NCI-H2081 (cell line): Measurements from ENCODE around the gene HOXB6.

Experiments
- DNase-seq, 2 experiments: peaks; one replicate each; lab custom pipeline; 2025; lab: John Stamatoyannopoulos, UW

HOXB6 gene

DNA sequence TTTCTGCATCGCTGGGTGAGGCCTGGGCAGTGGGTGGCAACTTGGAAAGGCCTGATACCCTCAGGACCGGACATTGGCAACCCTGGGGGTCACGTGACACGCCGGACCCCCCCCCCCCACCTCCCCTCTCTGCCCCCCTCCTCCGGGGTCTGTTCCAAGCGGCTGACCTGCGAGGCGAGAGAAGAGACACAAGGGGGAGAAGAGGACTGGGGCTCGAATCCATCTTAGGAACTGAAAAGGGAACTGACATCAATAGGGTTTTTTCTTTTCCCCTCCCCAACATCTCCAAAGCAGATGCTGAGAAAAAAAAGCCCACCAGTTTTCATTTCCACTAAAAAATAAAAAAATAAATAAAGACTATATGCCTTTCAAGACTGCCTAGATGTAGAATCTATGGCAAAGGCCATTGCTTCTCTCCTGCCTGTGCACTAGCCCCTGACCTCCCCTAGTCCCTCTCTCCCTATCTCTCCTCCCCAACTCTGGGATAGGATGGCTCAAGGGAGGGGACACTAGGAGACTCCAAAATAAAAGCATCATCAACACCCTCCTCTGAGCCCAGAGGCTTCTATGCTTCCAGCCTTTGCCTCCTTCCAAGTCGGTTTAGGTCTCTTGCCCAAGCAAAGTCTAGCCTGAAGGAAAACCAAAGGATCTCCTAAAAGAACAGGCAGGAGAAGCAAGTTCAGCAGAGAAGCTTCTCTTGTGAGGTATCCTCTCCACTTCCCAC lies 52.2 kb downstream of the HOXB6 start:
- DNase-seq: peak in 1 of 2 experiments; percentile 80

DNA sequence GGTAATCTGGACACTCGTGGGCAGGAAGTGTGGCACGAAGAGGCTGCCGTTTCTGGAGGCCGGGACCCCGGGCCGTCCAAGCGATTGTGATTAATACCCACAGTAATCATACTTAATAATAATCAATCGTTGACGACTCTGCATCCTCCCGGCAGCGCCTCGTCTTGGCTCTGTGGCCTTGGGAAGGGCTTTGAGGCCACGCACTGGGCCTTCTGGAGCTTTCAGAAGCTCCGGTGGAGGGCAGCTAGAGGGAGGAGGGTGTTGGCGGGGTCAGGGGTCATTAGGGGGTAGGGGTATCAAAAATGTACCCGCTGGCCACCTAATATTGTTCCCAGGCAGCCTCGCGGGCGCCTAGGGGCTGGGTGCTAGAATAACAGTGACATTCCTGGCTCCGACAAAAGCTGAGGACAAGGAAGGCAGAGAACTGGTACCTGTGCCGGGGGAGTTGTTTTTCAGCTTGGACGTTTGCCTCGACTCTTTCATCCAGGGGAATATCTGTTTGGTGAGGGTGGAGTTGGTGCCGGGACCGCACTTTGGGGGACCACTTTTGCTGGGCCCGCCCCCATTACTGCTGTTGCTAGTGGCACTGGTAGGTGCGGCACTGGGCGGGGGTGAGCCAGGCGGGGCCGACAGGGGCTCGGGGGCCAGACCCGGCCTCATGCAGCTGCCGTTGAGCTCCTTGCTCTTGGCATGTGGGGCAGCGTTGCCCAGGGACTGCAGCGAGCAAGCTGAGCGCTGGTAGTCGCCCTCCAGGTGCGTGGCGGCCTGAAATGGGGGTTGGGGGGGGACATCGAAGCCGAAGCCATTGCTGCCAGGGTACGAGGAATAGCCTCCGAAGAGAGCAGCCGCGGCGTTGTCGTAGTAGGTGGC lies 53.0 kb downstream of the HOXB6 start:
- peak; percentile 80 to 91 for DNase-seq

DNA sequence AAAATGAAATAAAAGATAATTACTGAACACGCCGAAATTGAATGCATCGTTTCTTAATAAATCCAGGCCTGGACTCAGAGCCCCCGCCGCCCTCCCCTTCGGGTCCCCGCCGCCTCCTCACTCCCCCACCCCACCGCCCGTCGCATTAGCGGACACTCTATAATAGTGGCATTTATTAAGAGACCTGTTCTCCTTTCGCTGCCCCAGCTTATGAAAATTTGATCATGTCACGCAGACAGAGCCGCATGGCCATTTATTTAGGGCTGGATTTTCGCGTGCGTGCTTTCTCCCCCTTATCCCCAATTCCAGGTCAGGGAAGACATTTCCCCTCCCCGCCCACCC lies 53.6 kb downstream of the HOXB6 start:
- DNase-seq: no peak

DNA sequence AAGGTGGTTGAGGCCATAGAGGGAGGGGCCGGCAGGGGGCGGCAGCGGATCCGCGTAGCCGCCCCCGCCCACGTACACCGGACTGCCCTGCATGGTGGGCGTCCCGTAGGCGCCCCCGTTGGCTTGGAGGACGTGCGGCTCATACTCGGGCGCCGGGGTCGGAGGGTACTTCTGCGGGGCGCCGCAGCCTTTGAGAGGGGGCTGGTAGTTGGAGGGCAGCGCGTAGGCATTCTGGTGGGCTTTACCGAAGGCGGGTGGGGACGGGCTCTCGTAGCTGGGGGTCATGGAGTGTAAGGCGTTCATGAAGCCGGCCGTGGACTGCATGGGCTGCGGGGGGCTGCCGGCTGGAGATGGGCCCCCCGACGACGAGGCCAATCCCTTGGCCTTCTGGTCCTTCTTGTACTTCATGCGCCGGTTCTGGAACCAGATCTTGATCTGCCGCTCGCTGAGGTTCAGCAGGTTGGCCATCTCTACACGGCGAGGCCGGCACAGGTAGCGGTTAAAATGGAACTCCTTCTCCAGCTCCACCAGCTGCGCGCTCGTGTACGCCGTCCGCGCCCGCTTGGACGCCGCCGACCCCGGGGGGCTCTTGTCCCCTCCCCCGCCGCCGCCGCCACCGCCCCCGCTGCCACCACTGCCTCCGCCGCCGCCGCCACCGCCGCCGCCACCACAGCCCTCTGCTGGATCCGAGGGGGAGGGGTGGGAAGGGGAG lies 54.1 kb downstream of the HOXB6 start:
- DNase-seq: peak in 1 of 2 experiments; percentile 70

DNA sequence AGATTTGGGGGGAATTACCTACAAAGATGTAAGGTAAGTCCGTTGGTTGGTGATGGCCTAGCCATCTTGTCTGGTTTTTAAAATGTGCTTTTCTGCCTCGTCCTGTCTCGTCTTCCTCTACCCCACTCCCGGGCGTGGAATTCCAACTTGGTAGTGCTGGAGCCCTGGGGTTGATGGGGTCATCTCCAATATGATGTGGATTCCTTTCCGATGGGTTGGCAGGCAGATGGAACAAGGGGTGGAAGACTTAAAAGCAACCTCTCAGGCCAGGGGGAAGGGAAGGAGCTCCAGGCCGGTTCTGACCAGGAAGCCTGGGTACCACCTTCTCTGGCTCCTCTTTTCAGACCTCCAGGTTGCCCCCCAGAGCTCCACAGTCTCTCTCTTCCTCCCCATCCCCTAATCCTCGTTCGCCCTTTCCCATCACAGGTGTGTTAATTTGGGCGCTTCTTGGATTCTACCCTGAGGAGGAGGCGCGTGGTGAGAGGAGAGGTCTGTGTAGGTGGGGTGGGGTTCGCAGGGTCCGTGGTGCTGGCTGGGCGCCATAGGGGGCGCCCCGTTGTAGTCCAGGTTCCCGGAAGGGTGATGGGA lies 54.8 kb downstream of the HOXB6 start:
- no peak for DNase-seq

DNA sequence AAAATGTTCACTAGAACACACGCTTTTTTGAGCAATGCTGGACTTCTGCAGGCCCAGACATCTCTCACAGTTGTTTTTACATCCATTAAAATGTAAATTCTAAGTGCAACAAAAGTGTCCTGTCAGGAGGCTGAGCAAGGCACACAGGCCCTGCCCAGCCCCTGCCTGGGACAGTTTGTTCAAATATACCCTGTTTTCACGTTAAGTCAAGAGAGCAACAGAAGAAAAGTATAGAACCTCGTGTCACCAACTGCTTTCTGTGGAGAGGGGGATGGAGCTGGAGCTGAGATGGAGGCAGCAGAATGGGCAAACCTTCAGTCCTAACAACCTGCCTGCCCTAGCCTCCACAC lies 55.5 kb downstream of the HOXB6 start:
- no peak for DNase-seq

DNA sequence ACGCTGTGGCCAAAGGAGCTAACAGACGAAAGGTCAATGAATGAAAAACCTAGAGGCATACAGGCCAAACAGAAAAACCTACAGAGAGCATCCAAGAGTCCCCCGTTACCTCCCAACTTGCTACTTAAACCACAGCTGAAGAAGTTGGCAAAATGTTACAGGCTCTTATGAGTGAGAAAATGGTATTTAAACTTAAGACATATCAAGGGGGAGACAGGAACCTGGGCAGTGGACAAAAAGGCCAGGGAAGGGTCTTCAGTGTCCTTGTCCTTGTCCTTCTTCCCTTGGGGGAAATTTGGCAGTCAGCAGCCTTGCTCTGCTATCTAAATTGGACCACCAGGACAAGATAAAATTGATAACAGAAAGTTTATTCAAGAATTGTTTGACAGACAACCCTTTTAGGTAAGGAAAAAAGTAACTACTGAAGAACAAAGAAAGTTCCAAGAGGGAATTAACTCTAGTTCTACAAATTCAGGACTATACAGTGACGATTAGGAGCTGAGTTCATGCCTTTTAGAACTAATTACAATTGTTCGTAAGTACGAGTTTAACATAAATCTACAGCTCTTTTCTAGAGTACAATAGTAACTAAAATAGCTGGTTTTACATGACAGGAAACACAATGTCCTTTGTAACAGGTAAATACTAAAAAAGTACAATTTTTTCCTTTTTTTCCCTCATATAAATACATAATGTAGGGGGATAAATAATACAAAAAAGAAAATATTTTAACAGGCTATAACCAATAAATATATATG lies 56.1 kb downstream of the HOXB6 start:
- no peak for DNase-seq

DNA sequence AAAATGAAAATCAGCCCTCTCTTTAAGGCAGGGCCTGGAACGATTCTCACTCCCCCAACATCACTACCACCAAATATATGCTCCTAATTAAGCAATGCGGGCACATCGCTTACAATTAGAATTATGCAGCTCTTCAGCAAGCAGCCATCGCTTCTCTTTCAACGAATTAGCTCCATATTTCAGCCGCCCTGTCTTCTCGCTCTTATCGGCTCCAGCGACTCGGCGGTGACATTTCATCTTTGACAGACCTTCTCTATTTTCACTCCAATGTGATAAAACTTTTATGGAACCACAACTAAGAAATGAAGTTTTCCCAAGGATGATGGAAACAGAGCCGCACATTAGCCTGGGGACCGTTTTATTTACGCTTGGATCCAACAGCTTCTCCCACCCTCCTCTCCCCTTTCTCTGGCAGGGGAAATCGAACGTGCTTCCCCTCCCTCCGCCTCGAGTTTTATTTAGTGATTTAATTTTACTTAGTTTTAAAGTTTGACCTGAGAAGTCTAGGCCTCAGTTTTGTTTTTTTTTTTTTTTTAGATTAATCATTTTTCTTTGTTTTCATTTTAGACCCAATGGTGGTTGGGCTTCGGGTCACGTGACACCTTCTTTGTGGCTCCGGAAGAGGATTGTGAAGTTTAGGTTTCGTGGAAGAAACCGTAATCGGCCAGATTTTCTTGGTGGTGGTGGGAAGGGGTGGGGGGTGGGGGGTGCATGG lies 56.8 kb downstream of the HOXB6 start:
- DNase-seq: peak in 1 of 2 experiments; percentile 46

DNA sequence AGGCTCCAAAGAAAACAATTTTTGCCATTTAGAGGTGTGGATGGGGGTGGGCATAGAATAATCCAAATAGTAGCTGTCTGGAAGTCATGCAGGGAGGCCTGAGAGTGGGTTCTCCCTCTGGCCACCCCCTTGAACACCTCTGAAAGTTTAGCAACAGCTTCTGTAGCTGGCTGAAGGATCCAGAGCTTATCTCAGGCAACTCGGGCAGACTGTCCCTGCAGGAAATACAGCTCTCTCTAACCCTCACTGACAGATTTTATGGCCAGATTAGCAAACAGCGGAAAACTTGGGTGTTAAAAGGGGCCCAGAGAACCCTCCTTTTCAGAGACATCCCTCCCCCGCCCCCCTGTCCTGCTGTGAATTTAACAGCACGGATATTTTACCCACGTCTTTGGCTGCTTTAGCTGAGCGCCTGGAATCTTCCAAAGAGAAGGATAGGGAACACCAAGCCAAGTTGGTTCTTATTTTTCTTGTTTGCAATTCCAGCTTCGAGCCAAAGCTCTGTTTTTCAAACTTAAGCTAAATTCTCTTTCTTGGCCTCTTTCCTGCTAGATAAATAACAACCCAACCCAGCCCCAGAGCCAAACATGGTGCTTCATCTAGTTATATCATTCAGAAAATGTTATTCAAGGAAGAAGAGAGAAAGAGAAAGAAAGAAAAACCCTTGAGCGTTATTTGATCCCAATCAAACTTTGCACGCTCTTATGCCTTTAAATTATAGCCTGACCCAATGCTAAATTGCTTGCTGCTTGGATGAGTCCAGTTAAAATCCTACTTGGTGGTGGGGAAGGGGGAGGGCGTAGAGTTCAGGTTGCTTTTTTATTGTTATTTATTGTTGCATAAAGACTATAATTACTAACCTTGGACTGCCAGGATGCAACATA lies 57.6 kb downstream of the HOXB6 start:
- DNase-seq: peak; percentile 82 to 95

DNA sequence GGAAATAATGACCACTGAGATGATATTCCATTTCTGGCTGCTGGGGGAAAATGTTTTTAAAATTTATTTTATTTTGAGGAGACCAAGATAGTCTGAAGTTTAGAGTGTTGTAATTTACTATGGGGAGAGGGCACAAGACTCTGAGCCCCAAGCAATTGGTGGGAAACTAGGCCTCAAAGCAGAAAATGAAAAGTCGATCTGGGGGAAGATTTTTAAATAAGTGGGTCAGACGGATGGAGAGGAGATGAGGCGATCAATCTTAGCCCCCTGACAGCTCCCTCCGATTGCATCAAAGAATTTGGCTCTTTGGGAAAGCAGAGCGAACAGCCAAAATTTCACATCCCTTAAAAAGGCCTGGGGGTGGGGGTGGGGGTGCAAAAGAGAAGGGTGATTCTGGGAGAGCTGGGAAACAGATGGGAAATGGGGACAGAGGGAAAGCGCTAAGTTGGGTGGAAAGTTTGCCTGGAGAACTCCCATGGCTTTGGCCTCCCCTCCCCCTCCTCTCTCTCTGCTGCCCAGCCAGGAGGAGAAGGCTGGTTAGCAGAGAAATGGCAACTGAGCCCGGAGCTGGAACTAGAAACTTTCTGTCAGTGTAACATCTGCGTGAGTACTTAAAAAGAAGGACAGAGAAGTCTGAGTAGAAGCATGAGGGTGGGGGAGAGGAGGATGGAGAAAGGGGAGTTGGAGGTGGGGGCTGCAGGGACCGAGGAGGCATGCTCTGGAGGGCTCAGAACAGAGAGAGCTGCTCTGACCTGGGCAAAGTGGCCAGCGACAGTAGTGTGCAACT lies 58.5 kb downstream of the HOXB6 start:
- no peak for DNase-seq
